ENCODE results near the gene AIRE.

The AIRE gene

DNA sequence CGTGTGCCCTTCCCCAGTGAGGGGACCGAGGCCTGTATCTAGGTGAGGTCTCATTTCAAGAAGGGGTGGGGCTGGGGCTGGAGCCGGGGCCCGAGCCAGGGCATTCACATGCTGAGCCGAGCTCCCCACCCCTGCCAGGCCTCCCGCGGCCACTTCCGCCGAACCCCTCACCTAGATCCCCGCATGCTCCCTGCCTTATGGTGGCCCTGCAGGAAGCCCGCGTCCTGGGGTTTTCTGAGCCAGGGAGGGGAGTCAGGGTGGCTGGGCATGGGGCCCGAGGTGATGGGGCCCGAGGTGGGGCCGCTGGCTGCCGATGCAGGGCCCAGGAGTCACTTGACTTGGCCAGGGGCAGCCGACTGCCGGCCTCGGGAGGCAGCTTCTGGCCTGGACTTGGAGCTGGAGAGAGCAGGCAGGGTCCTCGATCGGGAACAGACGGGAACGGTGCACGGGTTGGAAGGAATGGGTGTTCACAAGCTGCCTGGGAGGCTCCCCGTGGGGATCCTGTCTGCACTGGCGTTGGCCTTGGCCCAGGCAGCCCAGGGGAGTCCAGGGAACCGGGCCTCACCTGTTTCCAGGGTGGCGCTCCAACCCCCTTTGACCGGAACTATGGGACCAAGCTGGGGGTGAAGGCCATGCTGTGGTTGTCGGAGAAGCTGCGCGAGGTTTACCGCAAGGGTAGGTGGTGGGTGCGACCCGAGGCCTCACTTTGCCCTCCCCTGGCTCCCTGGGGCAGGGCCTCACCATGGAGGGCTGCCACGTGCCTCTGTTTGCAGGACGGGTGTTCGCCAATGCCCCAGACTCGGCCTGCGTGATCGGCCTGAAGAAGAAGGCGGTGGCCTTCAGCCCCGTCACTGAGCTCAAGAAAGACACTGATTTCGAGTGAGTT is 40.0 kb downstream of the AIRE start:
- no peak for FAIRE-seq

DNA sequence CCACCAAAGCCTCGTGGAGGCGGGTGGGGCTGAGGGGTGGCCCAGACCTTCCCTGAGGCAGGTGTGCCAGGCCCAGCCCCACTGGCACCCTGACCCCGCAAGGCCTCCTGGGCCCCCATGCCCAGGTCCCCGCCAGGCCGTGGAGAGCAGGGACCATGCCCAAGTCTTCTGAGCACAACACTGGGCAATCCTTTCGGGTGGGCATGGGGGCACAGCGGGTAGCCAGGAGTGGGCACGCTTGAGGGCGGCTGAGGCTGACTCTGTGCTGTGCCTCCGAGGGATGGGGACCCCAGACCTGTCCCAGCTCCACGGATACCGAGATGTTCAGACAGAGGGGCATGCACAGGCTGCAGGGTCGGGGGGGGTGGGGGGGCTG is 40.6 kb downstream of the AIRE start:
- FAIRE-seq = no peak

DNA sequence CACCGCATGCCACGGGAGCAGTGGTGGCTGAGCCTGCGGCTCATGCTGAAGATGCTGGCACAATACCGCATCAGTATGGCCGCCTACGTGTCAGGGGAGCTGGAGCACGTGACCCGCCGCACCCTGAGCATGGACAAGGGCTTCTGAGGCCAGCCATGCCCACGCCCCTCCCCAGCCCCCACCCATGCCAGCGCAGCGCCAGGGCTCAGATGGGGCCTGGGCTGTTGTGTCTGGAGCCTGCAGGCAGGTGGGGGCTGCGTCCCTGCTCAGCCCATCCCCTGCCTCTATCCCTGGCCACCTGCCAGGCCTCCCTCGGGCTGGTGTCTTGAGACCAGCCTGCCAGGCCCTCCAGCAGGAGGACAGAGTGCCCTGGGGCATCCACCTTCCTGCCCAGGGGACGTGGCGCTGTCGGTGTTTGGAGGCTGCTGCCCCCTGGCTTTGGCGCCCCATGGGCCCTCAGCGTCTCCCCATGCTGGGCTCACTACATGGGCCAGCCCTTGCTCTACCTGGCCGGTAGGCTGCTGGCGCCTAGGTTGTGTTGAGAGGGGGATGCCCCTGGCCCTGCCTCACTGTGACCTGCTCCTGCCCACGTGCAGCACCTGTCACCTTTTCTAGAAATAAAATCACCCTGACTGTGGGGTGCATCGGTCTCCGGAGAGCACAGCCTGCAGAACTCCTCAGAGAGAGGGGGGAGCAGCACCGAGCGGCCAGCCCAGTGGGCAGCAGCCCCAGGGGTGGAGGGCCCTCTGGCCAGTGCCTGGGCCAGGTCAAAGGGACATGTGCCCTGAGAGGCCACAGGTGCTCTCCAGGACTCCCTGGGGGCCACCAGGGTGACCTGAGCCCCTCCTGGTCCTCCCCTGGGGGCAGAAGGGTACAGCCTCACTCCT is 41.3 kb downstream of the AIRE start:
- no peak for FAIRE-seq

DNA sequence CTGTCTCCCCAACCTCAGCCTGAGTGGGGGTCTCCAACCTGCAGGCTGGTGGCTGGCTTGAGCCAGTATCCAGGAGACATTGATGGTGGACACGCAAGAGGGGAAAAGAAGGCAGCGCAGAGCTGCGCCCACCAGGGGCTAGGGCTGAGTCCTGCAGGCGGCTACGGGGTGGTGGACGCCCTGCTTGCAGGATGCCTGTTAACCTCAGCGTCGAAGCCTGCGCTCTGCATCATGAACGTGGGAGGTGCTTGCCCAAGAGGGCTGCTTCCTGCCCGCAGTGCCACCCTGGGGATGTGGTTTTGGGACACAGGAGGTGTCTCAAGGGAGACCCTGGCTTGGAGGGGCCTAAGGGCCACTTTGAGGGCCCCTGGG is 41.9 kb downstream of the AIRE start:
- no peak for FAIRE-seq

DNA sequence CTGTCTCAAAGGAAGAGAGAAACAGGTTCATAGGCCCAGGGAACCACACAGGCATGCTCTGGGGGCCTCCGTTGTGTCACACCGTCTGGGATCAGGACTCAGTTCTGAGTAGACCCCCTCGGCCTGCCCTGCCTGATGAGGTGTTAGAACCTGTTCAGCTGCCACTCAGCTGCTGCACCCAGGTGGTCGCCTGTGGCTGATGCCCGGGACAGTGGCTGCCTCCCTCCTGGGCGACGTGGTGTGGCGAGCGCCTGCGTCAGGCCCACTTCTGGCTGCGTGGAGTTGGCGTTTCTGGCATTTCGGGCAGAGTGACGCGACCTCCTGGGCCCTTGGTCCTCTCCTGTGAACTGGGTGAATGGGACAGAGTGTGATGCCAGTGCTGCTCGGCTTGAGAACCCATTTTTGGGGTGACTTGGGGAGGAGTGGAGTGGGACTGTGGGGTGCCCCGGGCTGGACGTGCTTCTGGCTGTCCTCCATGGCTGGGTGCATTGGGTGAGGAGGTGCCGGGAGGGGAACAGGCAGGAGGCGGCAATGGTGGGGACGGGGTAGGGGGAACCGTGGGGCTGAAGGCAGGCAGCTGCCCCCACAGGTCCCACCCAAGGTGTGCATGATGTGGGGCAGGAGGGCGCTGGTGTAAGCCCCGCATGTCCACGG is 42.7 kb downstream of the AIRE start:
- FAIRE-seq = no peak

DNA sequence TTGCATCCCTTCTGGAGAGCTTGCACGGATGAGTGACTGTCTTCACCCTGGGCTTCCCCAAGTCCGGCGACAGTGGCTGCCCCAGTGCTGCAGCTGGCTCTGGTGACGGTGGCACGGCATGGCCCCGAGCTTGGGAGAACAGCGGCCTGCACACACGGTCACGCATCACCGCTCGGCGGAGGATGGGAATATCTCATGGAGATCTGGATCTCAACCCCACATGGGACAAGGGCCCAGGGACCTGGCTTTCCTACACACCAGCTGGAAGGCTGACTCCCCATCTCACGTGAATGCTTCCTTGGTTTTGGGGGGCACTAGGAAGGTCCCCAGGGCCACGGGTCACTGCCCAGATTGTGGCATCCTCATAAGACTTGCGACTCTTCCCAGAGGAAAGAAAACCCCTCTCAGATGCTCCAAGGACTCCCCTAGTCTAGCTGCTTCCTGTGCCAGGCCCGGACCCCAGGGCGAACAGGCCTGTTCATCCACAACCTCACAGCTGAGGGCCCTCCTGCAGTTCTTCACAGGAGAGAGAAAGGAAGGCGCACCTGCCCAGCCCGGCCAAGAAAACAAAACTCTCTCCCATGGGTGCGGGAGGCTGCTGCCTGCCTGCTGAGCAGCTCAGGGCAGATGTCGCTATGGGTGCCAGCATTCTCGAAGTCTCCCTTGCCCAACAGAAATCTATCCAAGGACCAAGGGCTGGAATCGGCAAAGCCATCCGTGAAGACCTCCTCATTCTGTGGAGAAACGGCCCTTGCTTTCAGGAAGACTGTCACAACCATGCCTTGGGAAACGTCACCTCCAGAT is 43.6 kb downstream of the AIRE start:
- FAIRE-seq = no peak

DNA sequence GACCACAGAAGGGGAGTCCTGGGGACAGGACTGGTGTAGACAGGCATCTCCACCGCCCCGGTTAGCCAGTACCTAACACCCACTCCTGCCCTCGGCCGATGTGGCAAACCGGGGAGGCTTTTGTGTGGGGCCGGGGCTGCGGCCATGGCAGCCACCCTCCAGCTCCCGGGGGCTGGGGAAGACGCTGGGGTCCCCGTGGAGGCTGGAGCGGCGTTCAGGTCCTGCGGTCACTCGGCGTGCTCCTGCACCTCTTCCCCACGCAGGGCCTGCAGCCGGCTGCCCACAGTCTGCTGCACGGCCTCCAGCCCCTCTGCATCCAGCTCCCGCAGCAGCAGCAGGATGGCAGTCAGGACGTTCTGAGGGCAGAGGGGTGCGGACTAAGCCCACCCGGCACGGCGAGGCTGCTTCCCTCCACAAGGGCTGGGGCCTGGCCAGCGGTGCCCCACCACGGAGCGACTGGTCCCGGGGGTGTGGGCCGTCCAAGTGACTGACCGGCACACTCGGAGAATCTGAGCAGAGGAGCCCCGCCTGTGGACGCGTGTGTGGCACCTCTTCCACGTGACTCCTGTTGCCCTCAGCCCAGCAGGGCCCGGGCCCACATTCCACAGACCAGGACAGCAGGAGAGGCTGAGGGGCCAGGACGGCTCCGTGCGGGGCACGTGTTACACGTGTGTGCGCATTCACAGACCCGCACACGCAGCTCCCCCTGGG is 44.5 kb downstream of the AIRE start:
- FAIRE-seq = no peak

DNA sequence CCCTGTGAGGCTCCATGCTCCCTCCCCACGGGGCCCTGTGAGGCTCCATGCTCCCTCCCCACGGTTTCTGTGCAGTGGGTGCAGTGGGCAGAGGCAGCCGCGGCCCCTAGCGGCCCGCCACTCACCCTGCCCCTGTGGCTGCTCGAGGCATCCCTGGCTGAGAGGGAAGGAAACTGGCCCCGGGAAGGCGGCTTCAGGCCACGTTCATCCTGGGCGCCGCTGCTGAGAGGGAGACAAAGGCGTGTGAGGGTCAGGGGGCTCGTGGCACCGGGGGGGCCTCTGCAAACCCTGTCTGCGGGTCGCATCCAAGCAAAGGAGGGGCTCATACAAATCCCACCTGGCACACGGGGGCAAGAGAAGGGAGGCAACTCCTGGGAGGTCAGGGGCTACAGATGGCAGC is 45.0 kb downstream of the AIRE start:
- no peak for FAIRE-seq

DNA sequence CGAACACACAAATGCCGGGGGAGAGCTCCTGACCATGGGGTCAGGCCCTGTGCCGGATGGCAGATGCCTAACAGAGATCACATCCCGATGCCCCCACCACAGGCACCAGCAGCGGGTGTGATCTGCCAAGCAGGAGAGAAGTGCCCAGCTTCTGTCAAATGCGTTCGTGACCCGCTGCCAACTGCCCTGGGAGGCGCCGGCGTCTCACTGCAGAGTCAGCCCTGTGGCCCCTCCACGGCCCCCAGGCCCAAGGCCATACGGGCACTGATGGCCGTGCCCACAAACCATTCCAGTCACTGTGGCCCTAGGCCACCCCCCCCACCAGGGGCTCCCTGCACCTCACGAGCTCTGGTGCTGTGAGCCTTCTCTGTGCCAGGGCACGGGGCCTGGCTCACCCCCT is 45.5 kb downstream of the AIRE start:
- FAIRE-seq = no peak

DNA sequence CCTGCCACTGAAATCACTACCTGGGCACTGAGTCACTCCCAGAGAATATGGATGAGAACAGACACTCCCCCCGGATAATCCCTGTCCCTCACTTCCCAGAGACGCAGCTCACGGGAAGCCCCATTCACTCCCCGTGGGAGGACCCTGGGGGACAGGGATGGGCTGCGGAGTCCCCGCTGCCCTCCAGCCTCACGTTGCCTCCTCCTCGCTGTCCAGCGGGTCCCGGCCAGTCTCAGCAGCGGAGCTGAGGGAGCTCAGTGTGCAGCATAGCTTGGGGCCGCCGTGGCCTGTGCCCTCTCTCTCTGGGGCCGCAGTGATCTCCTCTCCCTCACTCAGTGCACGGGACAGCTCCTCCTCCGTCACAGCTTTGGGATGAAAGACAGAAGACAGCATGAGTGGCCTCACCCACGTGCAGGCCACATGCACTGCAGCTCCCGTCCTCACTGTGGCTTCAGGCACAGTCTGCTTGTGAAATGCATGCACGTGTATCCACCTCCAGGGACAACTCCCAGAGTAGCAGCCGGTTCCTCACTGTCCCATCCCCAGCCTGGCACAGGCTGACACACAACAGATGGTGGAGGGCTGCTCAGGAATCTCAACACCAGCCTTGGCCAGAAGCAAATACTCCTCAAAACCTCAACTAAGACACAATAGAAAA is 46.1 kb downstream of the AIRE start:
- no peak for FAIRE-seq

DNA sequence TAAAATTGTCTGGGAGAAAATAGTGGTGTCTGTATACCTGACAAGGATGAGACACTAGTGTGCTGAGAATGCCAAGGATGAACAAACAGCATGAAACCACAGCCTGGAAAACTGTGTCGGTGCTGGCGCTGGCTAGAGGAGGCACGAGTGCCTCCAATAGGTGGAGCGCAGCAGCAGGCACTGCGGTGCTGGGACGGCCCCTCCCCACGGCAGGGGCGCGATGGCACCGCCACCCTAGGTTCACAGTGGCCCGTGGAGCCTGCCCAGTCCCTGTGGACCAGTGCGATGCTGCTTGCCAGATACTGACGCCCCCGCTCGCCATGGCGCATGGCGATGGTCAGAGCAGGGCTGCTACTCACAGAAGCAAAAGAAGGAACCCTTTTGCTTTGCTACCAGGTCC is 46.7 kb downstream of the AIRE start:
- no peak for FAIRE-seq

DNA sequence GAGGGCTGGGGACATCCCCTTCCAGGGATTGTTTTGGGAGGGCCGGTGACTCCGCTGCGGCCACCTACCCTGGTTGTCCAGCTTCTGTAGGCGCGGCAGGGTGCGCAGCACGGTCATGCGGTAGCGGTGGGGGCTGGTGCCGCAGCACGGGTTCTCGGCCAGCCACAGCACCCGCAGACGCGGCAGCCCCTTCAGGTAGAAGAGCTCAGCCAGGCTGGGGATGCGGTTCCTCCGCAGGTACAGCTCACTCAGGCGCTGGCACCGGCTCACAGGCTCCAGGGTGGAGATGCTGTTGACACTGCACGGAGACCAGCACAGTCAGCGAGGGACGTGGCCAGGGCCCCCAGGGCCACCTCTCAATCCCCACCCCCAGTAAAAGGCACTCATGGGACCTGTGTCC is 47.3 kb downstream of the AIRE start:
- FAIRE-seq = no peak

DNA sequence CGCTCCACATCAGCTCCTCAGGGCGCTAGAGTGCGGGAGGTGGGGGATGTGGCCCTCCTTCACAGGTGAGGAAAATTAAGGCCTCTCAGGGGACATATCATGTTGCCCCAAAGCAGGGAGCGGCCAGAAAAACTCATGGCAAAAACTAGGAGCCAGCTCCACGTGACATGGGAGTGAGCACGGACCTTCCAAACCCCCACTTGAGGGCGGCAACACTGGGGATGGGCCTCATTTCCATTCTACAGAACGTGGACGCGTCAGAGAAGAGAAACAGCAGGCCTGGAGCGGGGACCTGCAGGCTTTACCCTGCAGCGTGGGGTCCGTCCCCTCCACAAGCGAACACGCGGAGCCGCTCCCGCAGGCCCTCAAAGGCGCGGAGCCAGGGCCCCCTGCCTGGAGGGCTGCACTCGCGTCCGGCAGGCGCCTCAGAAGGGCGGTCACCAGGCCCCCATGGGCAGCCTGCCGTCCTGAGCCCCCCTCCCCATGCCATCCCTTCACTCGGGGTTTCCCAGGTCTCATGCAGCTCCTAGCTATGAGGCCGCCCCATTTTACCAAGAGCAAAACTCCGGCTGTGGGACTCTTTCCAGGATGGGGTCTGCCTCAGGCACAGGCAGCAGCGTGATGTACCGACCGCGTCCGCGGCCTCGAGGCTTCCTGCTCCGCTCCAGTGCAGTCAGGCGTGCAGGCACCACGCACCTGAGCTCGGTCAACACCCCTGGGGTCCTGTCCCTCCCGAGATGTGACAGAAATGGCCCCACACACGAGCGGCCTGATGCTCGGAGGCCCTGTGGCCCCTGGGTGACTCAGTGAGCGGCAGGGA is 48.0 kb downstream of the AIRE start:
- no peak for FAIRE-seq

DNA sequence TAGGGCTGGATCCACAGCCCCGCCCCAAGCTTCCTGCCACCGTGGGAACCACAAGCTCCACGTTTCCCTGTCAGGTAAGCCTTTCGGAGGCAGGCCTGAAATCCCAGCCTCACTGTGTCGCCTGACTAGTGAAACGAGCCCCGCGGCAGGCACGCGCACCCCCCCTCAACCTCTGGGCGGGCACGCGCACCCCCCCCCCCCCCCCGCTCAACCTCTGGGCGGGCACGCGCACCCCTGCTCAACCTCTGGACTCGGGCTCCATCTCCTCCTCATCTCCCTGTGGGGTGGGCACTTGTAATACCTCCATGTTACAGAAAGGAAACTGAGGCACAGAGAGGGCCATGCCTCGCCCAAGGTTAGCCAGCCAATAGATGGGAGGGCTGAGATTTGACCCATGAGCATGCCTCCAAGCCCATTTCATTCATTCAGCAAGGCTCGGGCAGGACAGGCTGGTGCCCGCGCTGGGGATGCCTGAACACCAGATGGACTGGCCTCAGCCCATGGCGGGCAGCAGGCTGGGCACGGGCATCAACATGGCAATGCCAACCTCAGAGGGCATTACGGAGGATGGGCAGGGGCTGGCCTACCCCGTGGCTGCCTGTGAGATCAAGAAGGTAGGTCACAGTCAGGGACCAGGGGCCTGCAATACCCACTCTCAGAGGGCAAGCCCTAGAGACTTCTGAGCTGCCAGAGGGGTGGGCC is 48.8 kb downstream of the AIRE start:
- no peak for FAIRE-seq

DNA sequence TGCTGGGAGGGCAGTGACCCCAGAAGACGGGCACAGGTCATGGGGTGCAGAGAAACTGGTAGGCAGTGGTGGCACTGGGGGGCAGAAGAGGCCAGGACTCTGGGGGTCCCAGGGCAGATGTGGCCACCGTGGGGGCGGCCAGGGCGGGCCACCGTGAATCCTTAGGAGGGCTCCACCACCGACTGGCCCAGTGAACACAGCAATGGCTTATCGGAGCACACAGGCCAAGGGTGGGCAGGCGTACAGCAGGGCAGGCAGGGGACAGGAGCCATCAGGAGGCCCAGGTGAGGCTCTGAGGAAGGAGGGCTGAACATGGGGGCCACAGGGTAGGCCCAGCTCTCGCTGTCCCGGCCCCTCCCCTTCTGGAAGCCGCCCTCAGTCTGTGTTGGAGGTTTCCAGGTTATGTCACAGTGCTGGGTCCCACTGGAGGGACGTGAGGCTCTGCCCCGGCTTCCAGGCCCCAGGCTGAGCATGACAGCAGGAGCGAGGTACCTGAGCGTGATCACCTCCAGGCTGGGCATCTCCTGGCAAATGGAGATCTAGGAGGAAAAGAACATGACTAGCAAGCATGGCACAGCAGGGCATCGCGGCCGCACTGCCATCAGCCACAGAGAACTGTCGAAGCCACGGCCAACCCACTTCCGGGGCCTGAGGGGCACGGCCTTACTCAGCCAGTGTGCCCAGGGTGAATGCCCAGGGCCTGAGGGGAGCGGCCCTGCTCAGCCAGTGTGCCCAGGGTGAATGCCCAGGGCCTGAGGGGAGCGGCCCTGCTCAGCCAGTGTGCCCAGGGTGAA is 49.8 kb downstream of the AIRE start:
- FAIRE-seq = no peak

DNA sequence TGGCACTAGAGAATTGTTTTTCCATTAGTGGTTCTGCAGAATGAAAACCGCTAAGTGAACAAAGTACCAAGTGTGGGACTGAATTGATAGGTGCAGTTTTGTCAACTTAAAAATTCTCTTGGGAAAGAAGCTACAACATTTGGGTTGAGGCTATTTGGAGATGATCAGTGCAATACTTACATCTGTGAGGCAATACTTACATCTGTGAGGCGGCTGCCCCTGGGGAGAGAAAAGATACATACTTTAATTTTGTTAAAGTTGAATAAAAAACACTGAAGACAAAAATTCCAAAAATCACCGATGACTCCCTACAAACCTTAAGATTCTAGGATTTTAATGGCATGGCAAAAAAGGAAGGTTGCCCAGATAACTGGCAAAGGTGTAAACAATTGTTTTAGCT is 51.8 kb downstream of the AIRE start:
- FAIRE-seq = no peak

DNA sequence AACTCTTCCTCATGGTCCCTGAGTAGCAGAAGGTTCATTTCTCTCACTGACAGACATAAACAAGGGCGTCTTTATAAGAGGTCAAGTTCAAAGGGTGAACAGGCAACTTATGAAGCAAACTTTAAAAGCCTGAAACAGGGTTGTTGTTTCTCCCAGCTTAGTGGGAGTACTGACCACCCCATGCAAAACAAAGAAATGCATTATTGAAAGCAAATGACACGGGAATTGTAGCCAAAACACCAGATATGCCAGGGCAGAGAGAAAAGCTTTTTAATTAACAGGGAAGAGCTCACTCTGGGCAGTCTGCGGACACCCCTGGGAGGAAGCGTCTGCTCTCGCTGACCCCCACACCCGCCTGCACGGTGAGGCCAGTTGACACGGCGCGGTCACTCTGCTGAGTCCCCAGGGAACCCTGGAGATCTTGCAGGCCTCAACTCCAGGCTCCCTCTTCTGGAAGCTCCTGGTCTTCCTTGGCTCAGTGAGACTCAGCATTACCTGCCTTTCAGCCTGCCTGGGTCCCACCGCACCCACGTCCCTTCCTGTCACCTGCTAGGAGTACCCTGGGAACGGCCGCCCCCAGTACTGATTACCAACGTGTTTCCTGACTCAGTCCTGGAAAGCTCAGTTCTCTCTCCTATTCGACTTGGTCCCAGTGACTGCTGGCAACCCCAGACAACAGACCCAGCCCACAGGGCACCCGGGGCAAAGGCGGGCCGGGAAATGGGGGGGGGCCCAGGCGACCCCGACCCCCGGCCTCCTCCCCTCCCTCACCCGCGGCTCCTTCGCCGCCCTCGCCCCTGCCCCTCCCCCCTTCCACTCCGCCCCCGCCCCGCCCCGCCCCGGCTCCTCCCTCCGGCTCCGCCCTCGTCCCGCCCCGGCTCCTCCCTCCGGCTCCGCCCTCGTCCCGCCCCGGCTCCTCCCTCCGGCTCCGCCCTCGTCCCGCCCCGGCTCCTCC is 52.5 kb downstream of the AIRE start:
- FAIRE-seq = peak; percentile 83

All from endometrium (tissue), 2 donors.